ENCODE data around the gene PARD3.

PARD3 gene

GRCh38 chr10:34104829-34105572 lies 710.1 kb downstream of the PARD3 start:
- Histone ChIP-seq H3K36me3 (ENCODE audit: low read depth) (no peaks in the 10 kb centered on the region), H3K9me3 (ENCODE audit: severe bottlenecking) (no peaks in the 10 kb centered on the region), H3K4me3 (ENCODE audit: severe bottlenecking) (no peak overlapping the region), H3K4me1 (ENCODE audit: insufficient read depth, poor library complexity, severe bottlenecking) (no peaks in the 10 kb centered on the region), H3K27me3 (ENCODE audit: insufficient read depth, poor library complexity, severe bottlenecking) (no peaks in the 10 kb centered on the region), H3K27ac (ENCODE audit: poor library complexity, severe bottlenecking) (no peak overlapping the region)
- DNase-seq (ENCODE audit: low spot score) (no peak), ATAC-seq (ENCODE audit: low read depth) (no peak)
- TF ChIP-seq CTCF (IDR thresholded peaks at IDR 0.05; ENCODE audit: poor library complexity, severe bottlenecking) = no peak

GRCh38 chr10:34102893-34103506 lies 712.1 kb downstream of the PARD3 start:
- Histone ChIP-seq H3K27ac (ENCODE audit: poor library complexity, severe bottlenecking) (no peak overlapping the region), H3K27me3 (ENCODE audit: insufficient read depth, poor library complexity, severe bottlenecking) (no peaks in the 10 kb centered on the region), H3K4me3 (ENCODE audit: severe bottlenecking) (no peak overlapping the region), H3K9me3 (ENCODE audit: severe bottlenecking) (no peaks in the 10 kb centered on the region), H3K4me1 (ENCODE audit: insufficient read depth, poor library complexity, severe bottlenecking) (no peaks in the 10 kb centered on the region), H3K36me3 (ENCODE audit: low read depth) (no peaks in the 10 kb centered on the region)
- no peak for ATAC-seq (ENCODE audit: low read depth)
- TF ChIP-seq CTCF (IDR thresholded peaks at IDR 0.05; ENCODE audit: poor library complexity, severe bottlenecking) = no peak
- no peak for DNase-seq (ENCODE audit: low spot score)

- Histone ChIP-seq H3K27me3 (ENCODE audit: insufficient read depth, poor library complexity, severe bottlenecking) (no peaks in the 10 kb centered on the region), H3K9me3 (ENCODE audit: severe bottlenecking) (no peaks in the 10 kb centered on the region), H3K4me1 (ENCODE audit: insufficient read depth, poor library complexity, severe bottlenecking) (no peaks in the 10 kb centered on the region), H3K27ac (ENCODE audit: poor library complexity, severe bottlenecking) (no peak overlapping the region), H3K4me3 (ENCODE audit: severe bottlenecking) (no peak overlapping the region), H3K36me3 (ENCODE audit: low read depth) (no peaks in the 10 kb centered on the region)
- ATAC-seq (ENCODE audit: low read depth) = no peak
- TF ChIP-seq CTCF (IDR thresholded peaks at IDR 0.05; ENCODE audit: poor library complexity, severe bottlenecking) = no peak
- no peak for DNase-seq (ENCODE audit: low spot score)
Measured at GRCh38 chr10:34102237-34102673, 712.8 kb downstream of the PARD3 start.

- no peak overlapping the region for H3K4me3 ChIP-seq (ENCODE audit: severe bottlenecking)
- no peaks in the 10 kb centered on the region for H3K27me3 ChIP-seq (ENCODE audit: insufficient read depth, poor library complexity, severe bottlenecking)
- no peaks in the 10 kb centered on the region for H3K4me1 ChIP-seq (ENCODE audit: insufficient read depth, poor library complexity, severe bottlenecking)
- no peaks in the 10 kb centered on the region for H3K9me3 ChIP-seq (ENCODE audit: severe bottlenecking)
- ATAC-seq (ENCODE audit: low read depth) = no peak
- no peak overlapping the region for H3K27ac ChIP-seq (ENCODE audit: poor library complexity, severe bottlenecking)
- TF ChIP-seq CTCF (IDR thresholded peaks at IDR 0.05; ENCODE audit: poor library complexity, severe bottlenecking) = no peak
- H3K36me3 ChIP-seq (ENCODE audit: low read depth) = no peaks in the 10 kb centered on the region
- DNase-seq (ENCODE audit: low spot score) = no peak
Measured at GRCh38 chr10:34101001-34101400, 714.1 kb downstream of the PARD3 start.
